ENCODE measurements around the gene KRTAP4-3.
"Not testable (repeated sequence)": the region's sequence is repeated elsewhere in the genome, so short reads cannot be mapped to it uniquely, and the experiment has no call there.

KRTAP4-3 gene

DNA sequence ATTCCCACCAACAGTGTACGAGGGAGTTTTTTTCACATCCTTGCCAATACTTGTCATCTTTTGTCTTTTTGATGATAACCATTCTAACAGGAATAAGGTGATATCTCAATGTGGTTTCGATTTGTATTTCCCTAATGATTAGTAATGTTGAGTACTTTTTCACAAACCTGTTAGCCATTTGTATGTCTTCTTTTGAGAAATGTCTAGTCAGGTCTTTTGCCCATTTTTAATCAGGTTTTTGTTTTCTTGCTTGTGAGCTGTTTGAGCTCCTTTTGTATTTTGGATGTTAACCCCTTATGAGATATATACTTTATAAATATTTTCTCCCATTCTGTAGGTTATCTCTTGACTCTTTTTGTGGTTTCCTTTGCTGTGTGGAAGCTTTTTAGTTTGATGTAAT lies 16.5 kb downstream of the KRTAP4-3 start:
- no peak for DNase-seq (ENCODE audit: low read depth in 2 of 2)

DNA sequence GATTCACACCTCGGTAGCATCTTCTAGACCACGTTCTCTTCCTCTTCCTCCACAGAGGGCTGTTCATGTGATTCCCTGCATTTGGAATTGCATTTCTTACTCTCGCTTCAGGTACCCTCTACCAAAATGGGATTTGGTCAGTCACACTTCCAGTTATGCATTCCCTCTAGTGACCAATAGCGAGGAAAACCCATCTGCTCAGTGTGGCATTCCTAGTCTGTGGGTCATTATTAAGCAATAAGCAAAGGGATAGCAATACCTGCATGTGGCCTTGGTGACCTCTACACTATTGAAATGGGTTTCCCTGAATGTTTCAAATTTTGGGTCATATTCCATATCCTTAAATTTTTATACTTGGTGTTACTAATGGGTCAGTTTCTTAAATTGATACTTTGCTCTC lies 18.0 kb downstream of the KRTAP4-3 start:
- no peak for DNase-seq (ENCODE audit: low read depth in 2 of 2)

DNA sequence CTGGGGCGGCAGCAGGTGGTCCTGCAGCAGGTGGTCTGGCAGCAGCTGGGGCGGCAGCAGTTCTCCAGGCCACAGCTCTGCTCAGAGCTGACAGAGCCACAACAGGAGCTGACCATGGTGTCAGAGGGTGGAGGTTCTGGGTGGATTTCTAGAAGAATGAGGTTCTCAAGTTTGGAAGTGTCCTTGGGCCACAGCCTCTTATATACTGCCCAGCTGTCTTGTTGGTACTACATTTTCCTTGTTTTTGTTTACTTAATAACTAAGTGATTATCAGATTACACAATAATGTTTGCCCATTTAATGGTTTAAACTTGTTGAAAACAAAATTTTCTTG lies 18.4 kb downstream of the KRTAP4-3 start, which contains the start of gene KRTAP4-5:
Gene KRTAP4-5 (minus strand): TSS at position 174 of the 334 bp plus-strand sequence. CDS start 58 bp downstream, at position 116.
- DNase-seq (ENCODE audit: low read depth in 2 of 2): no peak

DNA sequence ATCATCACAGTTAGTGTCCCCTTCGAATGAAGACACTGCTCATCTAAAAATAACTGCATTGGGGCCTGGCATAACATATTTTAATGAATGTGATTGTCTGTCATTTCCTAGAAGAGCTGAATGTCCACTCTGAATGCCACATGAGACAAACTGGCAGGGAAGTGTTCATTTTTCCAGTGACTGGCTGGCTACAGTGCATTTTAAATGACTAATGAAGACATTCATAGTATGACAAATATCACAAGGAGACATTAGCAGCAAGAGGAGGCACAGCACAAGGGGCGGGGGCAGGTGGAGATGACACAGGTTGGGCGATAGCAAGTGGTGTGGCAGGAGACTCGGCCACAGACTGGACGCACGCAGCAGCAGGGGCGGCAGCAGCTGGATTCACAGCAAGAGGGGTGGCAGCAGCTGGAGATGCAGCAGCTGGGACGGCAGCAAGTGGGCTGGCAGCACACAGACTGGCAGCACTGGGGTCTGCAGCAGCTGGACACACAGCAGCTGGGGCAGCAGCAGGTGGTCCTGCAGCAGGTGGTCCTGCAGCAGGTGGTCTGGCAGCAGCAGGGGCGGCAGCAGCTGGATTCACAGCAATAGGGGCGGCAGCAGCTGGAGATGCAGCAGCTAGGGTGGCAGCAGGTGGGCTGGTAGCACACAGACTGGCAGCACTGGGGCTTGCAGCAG lies 18.9 kb downstream of the KRTAP4-3 start:
- not testable (repeated sequence) for DNase-seq (ENCODE audit: low read depth in 2 of 2)

DNA sequence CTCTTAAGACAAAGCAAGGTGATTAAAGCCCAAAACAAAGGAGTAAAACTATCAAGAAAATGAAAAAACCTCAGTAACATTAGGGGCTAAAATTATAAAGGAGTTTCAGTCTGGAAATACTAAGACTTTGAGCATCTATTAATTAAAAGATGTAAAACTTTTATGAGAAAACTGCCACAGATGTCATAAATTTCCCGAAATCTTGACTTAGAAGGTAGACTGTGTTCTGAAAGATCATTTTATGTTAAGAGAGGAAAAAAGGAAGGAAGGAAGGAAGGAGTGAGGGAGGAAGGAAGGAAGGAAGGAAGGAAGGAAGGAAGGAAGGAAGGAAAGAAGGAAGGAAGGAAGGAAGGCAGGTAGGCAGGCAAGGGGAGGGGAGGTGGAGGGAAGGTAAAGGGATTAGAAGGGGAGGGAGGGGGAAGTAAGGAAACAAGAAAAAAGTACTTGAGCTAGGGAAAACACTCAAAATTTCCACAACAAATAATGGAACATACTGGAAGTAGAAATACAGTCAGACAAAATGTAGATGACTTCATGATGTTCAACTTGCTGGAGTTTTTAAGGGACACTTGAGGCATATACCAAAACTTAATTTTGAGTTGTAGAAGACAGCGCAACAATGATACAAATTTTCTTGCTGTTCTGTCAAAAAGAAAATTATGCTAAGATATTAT lies 20.4 kb downstream of the KRTAP4-3 start:
- no peak for DNase-seq (ENCODE audit: low read depth in 2 of 2)

DNA sequence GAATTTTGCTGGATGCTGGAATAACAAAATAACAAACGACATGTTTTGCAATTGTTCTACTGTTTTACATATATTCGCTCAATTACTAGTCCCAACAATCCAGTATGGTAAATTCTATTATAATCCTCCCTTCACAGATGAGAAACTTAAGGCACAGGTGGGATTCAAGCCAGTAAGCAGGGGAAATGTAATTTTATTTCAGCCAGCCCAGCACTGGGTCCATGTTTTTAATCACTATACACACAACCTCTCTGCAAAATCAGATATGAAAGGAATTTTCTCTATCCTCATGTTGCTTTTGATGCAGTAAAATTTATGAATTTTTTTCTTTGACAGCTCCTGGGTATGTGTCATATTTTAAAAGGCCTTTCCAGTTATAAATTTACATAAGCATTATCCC lies 22.8 kb downstream of the KRTAP4-3 start:
- no peak for DNase-seq (ENCODE audit: low read depth in 2 of 2)

DNA sequence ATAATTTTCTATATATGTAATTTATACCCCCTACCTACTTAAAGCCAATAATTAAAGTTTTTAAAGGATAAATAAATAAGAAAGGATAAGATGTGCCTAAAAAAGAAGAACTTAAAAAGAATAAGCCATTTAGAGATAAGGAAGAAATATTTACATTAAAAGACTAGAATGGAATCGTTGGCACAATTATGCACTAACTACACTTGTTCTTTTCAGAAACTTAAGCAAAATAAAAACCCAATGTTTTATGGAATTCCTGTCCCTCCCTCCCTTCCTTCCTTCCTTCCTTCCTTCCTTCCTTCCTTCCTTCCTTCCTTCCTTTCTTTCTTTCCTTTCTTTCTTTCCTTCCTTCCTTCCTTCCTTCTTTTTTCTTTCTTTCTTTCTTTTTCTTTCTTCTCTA lies 23.2 kb downstream of the KRTAP4-3 start:
- no peak for DNase-seq (ENCODE audit: low read depth in 2 of 2)

DNA sequence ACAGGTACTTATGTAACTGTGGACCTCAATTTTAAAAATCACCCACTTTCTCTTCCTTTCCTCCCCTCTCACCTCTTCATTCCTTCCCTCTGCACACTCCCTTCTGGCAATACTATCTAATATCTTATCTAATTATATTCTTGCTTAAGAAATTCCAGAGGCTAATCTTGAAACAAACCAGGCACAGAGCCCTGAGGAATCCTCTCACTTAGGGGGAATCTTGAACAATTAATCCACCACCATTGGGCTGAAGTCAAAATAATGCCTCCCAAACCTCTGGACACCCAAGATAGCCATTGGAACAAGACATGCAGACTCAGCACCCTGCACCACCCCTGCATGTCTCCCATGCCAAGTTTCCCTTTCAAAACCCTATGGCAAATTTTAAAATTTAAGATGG lies 26.7 kb downstream of the KRTAP4-3 start:
- DNase-seq (ENCODE audit: low read depth in 2 of 2): no peak

DNA sequence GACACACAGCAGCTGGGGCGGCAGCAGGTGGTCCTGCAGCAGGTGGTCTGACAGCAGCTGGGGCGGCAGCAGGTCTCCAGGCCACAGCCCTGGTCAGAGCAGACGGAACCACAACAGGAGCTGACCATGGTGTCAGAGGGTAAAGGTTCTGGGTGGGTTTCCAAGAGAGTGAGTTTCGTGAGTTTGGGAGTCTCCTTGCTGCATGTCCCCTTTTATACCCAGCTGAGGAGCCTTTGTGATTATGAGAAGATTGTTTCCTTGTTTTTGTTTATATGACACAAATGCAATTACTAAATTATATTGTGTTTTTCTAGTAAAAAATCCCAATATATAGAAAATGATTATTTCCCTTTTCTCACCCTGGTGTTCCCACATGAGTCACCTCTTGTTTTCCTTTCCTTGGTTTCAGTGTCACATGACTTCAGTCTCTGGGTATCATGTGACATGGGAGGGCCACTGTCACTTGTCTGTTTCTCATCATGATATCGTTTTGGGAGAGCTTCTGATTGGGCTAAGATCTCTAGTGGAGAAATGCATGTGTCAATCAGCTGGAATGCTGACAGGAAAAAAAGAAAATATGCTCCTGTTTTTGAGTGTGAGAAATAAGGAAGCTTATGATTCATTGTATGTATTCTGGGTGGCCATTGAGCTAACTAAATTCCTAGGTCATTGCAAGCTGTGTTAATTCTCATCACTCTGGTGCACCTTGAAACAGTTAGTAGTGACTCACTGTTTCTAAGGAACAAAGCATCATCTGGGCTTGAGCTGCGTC lies 27.5 kb downstream of the KRTAP4-3 start, which contains the start of gene KRTAP4-6:
Gene KRTAP4-6 (minus strand): TSS at position 185 of the 772 bp plus-strand sequence. CDS start 57 bp downstream, at position 128.
- no peak for DNase-seq (ENCODE audit: low read depth in 2 of 2)

DNA sequence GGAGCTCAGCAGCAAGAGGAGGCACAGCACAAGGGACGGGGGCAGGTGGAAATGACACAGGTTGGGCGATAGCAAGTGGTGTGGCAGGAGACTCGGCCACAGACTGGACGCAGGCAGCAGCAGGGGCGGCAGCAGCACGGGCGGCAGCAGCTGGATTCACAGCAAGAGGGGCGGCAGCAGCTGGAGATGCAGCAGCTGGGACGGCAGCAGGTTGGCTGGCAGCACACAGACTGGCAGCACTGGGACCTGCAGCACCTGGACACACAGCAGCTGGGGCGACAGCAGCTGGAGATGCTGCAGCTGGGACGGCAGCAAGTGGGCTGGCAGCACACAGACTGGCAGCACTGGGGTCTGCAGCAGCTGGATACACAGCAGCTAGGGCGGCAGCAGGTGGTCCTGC lies 28.2 kb downstream of the KRTAP4-3 start:
- not testable (repeated sequence) for DNase-seq (ENCODE audit: low read depth in 2 of 2)

DNA sequence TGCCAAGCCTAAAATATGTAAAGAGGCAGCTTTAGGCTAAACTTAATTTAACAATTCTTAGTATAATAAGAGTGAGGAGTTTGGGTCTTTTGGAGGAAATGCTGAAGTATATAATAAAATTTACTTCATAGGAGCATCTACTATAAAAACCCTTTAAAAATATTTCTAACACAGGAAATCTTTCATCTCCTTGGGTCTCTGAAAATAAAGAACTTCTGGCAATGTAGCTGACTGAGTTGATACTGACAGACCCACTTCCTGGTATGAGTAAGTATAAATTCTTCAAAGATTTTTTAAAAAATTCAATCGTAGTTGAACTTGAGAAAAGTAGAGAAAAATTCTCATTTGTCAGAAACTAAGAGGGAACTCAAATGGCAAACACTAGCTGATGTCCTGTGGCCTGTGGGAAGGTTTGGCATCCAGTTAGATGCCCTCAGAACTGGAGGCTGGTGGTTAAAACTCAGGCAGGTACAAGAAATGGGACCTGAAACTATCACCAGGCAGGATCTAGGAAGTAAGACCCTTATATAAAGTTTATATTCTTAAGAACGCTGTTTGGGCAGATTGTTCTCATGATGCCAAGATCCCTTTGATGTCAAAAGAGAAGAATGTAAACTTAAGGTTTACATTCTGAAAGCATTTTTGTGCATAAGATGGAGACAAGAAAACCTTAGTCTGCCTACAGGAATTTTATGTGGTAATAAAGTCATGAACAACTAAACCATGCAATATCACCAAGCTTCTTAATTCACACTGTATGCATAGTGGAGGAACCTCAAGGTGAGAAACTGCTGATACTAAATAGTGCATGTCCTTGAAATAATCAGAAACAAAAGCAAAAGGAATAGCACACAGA lies 33.9 kb downstream of the KRTAP4-3 start:
- DNase-seq (ENCODE audit: low read depth in 2 of 2): no peak

DNA sequence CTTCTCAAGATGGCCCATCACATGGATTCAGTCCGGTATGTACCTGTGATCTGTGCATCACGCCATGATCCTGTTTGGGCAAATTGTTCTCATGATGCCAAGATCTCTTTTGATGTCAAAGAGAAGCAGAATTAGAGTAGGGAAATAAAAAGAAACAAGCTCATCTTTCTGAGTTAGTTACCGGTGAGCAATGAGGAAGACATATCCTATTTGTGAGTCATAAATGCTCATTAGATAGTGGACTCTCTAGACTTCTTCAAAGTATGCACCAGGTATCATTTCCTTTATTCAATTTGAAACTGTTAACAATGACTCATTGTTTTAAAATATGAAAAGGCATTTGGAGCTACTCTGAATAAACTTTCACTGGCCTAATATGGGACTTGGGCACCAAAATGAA lies 36.0 kb downstream of the KRTAP4-3 start:
- DNase-seq (ENCODE audit: low read depth in 2 of 2): no peak

DNA sequence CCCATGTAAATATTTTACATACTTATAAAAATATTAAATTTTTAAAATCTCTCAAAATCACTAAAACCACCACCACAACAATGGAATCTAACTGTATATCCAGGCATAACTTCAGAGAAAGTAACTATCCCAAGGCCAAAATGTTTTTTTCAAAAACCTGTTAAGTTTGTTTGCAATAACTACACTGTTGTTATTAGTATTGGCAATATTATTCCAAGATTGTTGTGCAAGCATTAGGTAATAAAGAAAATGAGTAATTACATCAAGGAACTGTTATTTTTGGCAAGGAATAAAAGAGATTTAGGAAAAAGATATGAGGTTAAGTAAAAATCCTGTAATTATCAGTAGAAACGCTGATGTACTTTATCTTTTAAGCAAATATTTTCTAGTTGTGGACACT lies 40.6 kb downstream of the KRTAP4-3 start:
- DNase-seq (ENCODE audit: low read depth in 2 of 2): no peak

DNA sequence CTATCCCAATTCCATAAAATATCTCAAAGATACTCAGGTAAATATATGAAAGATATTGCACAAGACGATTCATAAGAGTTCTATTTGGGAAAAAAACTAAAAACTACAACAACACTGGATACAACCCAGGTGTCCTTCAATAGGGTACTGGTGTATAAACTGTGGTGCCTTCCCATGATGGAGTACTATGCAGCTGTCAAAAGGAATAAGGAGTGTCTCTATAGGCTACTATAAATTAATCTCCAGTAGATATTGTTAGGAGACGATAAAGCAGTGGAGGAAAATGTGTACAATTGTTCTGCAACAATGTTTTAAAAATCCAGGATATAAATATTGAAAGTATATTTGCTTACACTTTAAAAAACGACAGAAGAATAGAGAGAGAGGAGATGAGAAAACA lies 41.6 kb downstream of the KRTAP4-3 start:
- no peak for DNase-seq (ENCODE audit: low read depth in 2 of 2)

DNA sequence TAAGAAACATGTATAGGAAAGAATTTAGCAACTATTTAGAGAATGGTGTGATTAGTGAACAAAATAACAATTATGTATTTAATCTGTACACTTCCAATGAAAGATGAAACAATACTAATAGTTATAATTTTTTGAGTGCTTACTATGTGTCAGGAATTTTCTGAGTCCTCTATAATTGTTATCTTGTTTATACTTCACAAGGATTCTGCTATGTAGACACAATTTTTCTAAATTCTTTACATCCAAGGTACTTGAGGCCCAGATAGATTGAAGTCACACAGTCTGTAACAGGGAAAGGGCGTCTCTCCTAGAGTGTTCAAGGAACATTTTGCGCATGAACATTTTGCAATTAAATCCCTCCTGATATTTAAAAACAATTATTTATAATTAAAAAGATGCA lies 43.0 kb downstream of the KRTAP4-3 start:
- no peak for DNase-seq (ENCODE audit: low read depth in 2 of 2)

DNA sequence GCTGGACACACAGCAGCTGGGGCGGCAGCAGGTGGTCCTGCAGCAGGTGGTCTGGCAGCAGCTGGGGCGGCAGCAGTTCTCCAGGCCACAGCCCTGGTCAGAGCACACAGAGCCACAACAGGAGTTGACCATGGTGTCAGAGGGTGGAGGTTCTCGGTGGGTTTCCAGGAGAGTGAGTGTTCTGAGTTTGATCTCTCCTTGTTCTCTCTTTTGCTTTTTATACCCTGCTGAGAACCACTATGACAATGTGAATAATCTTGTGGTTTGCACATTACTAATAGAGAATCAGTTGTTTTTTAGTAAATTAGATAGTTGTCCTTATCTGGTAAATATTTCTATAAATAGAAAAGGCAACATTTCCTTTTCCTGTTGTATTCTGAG lies 44.0 kb downstream of the KRTAP4-3 start, which contains the start of gene KRTAP4-12:
Gene KRTAP4-12 (minus strand): TSS at position 192 of the 381 bp plus-strand sequence. CDS start 60 bp downstream, at position 132.
- not testable (repeated sequence) for DNase-seq (ENCODE audit: low read depth in 2 of 2)

DNA sequence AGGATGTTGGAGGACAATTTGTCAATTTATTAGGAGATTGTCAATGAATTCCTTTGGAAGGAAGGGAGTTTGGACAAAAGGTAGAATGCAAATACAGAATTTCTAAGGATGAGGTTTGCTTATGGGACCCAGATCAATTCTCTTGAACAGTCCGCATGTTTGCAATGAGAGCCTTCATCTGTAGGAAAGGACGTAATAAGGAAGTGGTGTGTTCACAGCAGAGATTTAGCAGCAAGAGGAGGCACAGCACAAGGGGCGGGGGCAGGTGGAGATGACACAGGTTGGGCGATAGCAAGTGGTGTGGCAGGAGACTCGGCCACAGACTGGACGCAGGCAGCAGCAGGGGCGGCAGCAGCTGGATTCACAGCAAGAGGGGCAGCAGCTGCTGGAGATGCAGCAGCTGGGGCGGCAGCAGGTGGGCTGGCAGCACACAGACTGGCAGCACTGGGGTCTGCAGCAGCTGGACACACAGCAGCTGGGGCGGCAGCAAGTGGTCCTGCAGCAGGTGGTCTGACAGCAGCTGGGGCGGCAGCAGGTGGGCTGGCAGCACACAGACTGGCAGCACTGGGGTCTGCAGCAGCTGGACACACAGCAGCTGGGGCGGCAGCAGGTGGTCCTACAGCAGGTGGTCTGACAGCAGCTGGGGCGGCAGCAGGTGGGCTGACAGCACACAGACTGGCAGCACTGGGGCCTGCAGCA lies 44.6 kb downstream of the KRTAP4-3 start:
- DNase-seq (ENCODE audit: low read depth in 2 of 2): not testable (repeated sequence)

DNA sequence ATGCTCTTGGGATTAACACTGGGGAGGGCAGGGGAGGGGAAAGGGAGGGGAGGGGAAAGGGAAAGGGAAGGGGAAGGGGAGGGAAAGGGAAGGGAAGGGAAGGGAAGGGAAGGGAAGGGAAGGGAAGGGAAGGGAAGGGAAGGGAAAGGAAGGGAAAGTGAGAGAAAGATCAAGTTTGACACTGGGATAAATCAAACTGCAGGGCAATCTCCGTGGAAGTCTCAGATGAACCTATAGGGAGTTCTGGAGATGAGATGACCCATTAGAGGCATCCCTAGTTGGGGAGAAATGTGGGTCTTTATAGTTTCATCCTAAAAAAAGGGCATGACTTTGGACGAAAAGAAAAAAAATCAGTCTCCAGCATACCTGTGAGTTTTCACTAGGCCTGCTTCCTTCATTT lies 46.3 kb downstream of the KRTAP4-3 start:
- DNase-seq (ENCODE audit: low read depth in 2 of 2): no peak

DNA sequence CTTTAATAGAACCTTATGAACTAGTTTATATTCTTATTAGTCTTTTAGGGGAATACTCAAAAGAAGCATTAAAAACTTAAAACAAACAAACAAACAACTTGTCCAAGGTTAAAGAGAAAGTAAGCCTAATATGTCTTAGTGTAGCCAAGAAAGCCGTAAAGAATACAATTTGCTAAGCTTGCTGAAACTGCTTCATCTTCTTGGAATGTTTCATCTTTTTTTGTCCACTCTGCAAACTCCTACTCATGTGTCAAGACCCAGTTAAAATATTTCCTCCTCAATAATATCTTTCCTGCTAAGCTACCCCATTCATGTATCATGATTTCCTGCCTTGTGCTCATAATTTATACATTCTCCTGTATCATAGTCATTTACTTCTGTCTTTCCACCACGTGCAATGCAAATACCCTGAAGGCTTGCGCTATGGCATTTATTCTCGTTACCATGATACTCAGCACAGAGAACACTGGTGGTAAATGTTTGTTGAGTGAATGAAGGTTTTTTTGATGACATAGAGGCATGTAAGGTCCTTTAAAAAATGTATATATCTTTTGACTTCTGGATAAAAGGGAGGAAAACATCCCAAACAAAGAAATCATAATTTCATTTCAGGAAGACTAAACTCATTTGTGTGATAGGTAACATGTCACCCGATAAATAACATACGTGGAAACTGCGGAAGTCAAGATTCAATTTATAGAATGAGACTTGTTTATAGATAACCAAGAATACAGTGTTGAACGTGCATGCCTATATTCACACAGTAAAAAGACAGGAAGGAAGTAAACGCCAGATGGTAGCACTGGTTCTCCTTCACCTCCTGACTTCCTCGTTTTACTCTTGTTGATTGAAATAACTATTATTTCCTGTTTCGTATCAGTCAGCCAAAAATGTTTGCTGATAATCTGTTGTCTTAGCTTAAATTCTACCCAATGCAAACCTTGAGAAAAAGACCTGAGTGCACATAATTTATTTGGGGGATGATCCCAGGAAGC lies 48.0 kb downstream of the KRTAP4-3 start:
- not testable (repeated sequence) for DNase-seq (ENCODE audit: low read depth in 2 of 2)

DNA sequence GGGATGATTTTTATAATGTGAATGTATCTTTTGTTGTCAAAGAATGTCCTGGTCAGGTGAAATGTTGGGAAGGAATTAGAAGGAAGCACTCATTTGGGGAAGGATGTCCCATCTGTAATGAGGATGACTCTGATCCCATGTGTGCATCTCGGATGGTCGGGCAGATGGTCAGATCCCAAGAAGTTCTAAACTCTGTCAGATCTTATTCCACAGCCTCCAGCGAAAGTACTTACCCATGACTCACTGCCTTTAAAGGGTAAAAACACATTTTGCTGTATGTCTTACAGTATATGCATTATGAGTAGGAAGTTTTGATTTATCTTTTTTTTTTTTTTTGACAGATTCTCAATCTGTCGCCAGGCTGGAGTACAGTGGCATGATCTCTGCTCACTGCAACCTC lies 49.3 kb downstream of the KRTAP4-3 start:
- no peak for DNase-seq (ENCODE audit: low read depth in 2 of 2)
